Measurements from ENCODE around the gene PCSK6.

DNA sequence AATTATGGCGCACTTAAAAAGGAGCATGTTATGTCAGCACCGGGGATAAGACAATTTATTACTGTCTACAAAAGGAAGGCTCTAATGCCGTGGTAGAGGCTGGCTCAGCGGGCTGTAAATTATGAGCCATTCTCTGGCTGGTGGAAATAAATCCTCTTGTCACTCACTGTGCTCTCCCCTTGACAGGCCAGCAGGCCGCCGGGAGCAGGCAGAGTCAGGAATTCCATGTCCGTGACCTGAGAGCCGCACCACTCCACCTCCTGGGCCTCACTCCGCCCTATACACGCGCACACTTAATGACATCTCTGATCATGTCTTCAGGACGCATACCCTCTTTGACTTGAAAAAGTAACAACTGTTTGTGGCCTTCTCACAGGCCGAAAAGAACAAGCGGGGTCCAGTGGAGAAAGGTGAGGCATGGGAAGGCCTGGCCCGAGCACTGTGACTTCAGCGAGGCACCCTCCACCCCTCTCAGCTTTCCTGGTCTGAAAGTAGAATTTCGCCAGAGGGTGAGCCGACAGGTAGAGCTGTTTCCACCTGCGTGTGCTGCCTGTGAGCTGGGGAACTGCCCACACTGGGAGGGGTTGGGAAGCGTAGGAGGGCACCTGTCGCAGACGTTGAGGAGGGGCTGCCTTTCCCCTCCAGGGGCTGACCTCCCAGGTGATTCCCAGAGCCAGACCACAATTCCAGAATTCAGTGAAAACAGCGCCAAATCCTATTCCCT is 13.2 kb upstream of the PCSK6 start:
- no peak for TF ChIP-seq GATA1 (IDR thresholded peaks at IDR 0.05; ENCODE audit: low read depth, low read length)
- TF ChIP-seq POLR2A (IDR thresholded peaks at IDR 0.05; ENCODE audit: low read length), result no peak

Measured in erythroblast (primary cell).